ENCODE measurements around the gene ZNF354C. TPM values are rescaled to one million over a fixed set of nuclear protein-coding genes. Genes with fewer than 3 reads are reported as not detected.

Gene ZNF354C
- total and polyA plus RNA-seq, 2 of the 13 experiments (the other 11 are each of a cell fraction or from before 2014, with no cell fraction given), result 0.02 TPM; not detected in 1

DNA sequence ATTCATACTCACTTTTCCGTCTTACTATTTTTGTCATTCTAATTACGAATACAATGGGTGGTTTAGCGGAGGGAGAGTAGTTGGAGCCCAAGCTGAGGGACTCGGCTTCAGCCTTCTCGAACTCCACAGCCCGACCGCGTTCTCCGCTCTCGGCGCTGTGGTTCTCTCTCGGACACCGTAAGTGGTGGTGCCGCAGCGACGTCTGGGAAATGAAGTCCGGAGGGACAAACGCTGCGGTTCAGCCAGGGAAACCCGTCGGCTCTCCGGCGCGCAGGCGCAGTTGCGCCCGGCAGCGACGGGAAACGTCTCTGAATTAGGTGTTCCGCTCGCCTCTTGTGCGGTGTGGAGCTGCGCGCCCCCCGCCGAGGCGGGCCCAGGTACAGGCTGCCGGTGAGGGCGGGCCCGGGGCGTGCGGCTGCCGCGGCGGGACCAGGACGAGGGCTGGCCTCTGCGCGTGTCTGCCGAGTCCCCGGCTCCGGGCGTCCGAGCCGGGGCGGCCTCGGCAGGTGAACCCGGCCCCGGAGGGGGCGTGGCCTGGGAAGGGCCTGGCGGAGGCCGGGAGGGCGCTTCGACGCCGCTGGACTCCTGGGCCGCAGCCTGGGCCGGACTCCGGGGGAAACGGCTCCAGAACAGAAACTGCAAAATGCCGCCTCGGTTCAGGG lies 36.5 kb upstream of the ZNF354C start, which contains the start of gene ZNF879 (continued):
- TF ChIP-seq REPIN1 (CRISPR knock-in tag; IDR thresholded peaks at IDR 0.05; ENCODE audit: borderline replicate concordance, low read depth), result no peak
- TF ChIP-seq HNF4A (CRISPR knock-in tag; IDR thresholded peaks at IDR 0.05), result no peak
- no peak for TF ChIP-seq E2F5 (CRISPR knock-in tag; conservative IDR thresholded peaks at IDR 0.05)
- no peak for TF ChIP-seq MAFG (CRISPR knock-in tag; IDR thresholded peaks at IDR 0.05)
- TF ChIP-seq ZBTB46 (CRISPR knock-in tag; IDR thresholded peaks at IDR 0.05; ENCODE audit: borderline replicate concordance), result no peak
- no peak for TF ChIP-seq ZNF263 (CRISPR knock-in tag; IDR thresholded peaks at IDR 0.05)
- TF ChIP-seq ZNF20 (CRISPR knock-in tag; IDR thresholded peaks at IDR 0.05), result no peak
- no peak for TF ChIP-seq NPAS2 (CRISPR knock-in tag; IDR thresholded peaks at IDR 0.05; ENCODE audit: borderline replicate concordance)
- no peak for TF ChIP-seq EED (CRISPR knock-in tag; IDR thresholded peaks at IDR 0.05)
- TF ChIP-seq AGO1 (IDR thresholded peaks at IDR 0.05; ENCODE audit: low read depth, low read length, poor library complexity, severe bottlenecking), result no peak
- TF ChIP-seq RFX5 (IDR thresholded peaks at IDR 0.05; ENCODE audit: low read depth, low read length), result no peak
- TF ChIP-seq NONO (IDR thresholded peaks at IDR 0.05), result no peak
- TF ChIP-seq NONO (CRISPR knock-in tag; conservative IDR thresholded peaks at IDR 0.05), result peak; percentile 42; the same call in 1 of the 2 replicates
- TF ChIP-seq SATB2 (CRISPR knock-in tag; IDR thresholded peaks at IDR 0.05), result no peak
- TF ChIP-seq, protein P1, sequence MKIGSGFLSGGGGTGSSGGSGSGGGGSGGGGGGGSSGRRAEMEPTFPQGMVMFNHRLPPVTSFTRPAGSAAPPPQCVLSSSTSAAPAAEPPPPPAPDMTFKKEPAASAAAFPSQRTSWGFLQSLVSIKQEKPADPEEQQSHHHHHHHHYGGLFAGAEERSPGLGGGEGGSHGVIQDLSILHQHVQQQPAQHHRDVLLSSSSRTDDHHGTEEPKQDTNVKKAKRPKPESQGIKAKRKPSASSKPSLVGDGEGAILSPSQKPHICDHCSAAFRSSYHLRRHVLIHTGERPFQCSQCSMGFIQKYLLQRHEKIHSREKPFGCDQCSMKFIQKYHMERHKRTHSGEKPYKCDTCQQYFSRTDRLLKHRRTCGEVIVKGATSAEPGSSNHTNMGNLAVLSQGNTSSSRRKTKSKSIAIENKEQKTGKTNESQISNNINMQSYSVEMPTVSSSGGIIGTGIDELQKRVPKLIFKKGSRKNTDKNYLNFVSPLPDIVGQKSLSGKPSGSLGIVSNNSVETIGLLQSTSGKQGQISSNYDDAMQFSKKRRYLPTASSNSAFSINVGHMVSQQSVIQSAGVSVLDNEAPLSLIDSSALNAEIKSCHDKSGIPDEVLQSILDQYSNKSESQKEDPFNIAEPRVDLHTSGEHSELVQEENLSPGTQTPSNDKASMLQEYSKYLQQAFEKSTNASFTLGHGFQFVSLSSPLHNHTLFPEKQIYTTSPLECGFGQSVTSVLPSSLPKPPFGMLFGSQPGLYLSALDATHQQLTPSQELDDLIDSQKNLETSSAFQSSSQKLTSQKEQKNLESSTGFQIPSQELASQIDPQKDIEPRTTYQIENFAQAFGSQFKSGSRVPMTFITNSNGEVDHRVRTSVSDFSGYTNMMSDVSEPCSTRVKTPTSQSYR (CRISPR knock-in tag; IDR thresholded peaks at IDR 0.05; ENCODE audit: borderline replicate concordance), result no peak
- TF ChIP-seq KDM2A (CRISPR knock-in tag; IDR thresholded peaks at IDR 0.05; ENCODE audit: borderline replicate concordance, low read depth), result peak; percentile 80; the same call in 1 of the 2 replicates
- TF ChIP-seq, protein P2, sequence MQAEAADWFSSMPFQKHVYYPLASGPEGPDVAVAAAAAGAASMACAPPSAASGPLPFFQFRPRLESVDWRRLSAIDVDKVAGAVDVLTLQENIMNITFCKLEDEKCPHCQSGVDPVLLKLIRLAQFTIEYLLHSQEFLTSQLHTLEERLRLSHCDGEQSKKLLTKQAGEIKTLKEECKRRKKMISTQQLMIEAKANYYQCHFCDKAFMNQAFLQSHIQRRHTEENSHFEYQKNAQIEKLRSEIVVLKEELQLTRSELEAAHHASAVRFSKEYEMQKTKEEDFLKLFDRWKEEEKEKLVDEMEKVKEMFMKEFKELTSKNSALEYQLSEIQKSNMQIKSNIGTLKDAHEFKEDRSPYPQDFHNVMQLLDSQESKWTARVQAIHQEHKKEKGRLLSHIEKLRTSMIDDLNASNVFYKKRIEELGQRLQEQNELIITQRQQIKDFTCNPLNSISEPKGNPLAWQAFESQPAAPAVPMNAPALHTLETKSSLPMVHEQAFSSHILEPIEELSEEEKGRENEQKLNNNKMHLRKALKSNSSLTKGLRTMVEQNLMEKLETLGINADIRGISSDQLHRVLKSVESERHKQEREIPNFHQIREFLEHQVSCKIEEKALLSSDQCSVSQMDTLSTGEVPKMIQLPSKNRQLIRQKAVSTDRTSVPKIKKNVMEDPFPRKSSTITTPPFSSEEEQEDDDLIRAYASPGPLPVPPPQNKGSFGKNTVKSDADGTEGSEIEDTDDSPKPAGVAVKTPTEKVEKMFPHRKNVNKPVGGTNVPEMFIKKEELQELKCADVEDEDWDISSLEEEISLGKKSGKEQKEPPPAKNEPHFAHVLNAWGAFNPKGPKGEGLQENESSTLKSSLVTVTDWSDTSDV (CRISPR knock-in tag; IDR thresholded peaks at IDR 0.05), result 0 out of 2 replicates have a peak, but pooled peaks have one; percentile 37
- TF ChIP-seq, protein P3, sequence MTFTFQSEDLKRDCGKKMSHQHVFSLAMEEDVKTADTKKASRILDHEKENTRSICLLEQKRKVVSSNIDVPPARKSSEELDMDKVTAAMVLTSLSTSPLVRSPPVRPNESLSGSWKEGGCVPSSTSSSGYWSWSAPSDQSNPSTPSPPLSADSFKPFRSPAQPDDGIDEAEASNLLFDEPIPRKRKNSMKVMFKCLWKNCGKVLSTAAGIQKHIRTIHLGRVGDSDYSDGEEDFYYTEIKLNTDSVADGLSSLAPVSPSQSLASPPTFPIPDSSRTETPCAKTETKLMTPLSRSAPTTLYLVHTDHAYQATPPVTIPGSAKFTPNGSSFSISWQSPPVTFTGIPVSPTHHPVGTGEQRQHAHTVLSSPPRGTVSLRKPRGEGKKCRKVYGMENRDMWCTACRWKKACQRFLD (CRISPR knock-in tag; IDR thresholded peaks at IDR 0.05; ENCODE audit: borderline replicate concordance), result no peak
- no peak for TF ChIP-seq JUN (CRISPR knock-in tag; IDR thresholded peaks at IDR 0.05)
- TF ChIP-seq IRX3 (CRISPR knock-in tag; IDR thresholded peaks at IDR 0.05; ENCODE audit: borderline replicate concordance, low read depth), result peak; percentile 67; the same call in 1 of the 2 replicates

Measured in HepG2 (cell line).